Bronchial epithelial cell (primary cell): ENCODE measurements around the gene CLK4. TPM values are rescaled to one million over a fixed set of nuclear protein-coding genes. Genes with fewer than 3 reads are reported as not detected.

ENCODE experiments used
- DNase-seq: peaks from one replicate; pipeline ENCODE4 v3.0.0-alpha.2; 2010; ENCODE audit warnings: low read depth
- FAIRE-seq: peaks from 2 replicates; lab custom pipeline; 2011; peaks lifted over from hg19 to GRCh38; lab: Jason Lieb, UNC
- H3K27me3 ChIP-seq: 2 replicates; pipeline ENCODE4 v1.5.1; 2011; ENCODE audit warnings: low read length; ENCODE audit not compliant: control insufficient read depth, insufficient read depth
- H3K36me3 ChIP-seq: 2 replicates; pipeline ENCODE4 v1.5.1; 2011; ENCODE audit warnings: low read length; ENCODE audit not compliant: control insufficient read depth, insufficient read depth
- H3K4me3 ChIP-seq: 2 replicates; pipeline ENCODE4 v1.5.1; 2011; ENCODE audit warnings: mild to moderate bottlenecking, low read depth, low read length, control low read depth
- CTCF ChIP-seq: IDR thresholded peaks from 2 replicates; pipeline ENCODE4 v1.5.1; 2011; ENCODE audit warnings: mild to moderate bottlenecking, moderate library complexity, low read length, control low read depth, inconsistent platforms; ENCODE audit not compliant: insufficient read depth, severe bottlenecking
- total RNA-seq: library from RNA; depleted of rRNA; stranded (reverse); fragments of >200 nt; gene quantifications from 2 replicates; pipeline ENCODE4 v1.2.1, GENCODE V29; 2014

Gene CLK4
- total RNA-seq, 1 donor from 2014 or later, result 17.4 TPM

- DNase-seq, result no peak
- H3K36me3 ChIP-seq, result peaks cover 12% of the 10 kb centered on the region
- no peak overlapping the region for H3K4me3 ChIP-seq
- TF ChIP-seq CTCF, result no peak
- H3K27me3 ChIP-seq, result no peaks in the 10 kb centered on the region
- no peak for FAIRE-seq
Observed at GRCh38 chr5:178605788-178606187, 21.1 kb downstream of the CLK4 start.

- H3K27me3 ChIP-seq, result no peaks in the 10 kb centered on the region
- H3K4me3 ChIP-seq, result no peak overlapping the region
- no peak for FAIRE-seq
- H3K36me3 ChIP-seq, result peaks cover 8% of the 10 kb centered on the region
- no peak for DNase-seq
- TF ChIP-seq CTCF, result no peak
Observed at GRCh38 chr5:178602752-178603151, 24.1 kb downstream of the CLK4 start.

GRCh38 chr5:178595750-178596149 lies 31.1 kb downstream of the CLK4 start:
- TF ChIP-seq CTCF, result no peak

GRCh38 chr5:178595150-178595549 lies 31.7 kb downstream of the CLK4 start:
- Histone ChIP-seq H3K4me3 (no peak overlapping the region), H3K36me3 (no peaks in the 10 kb centered on the region), H3K27me3 (no peaks in the 10 kb centered on the region)
- FAIRE-seq (no peak), DNase-seq (no peak)
- TF ChIP-seq CTCF, result no peak

More at GRCh38 chr5:178595750-178596149, 31.1 kb downstream of the CLK4 start:
- Histone ChIP-seq H3K4me3 (no peak overlapping the region), H3K36me3 (no peaks in the 10 kb centered on the region), H3K27me3 (no peaks in the 10 kb centered on the region)
- FAIRE-seq, result no peak
- DNase-seq, result no peak

- Histone ChIP-seq H3K4me3 (peak overlapping the region; percentile 39), H3K36me3 (no peaks in the 10 kb centered on the region), H3K27me3 (peaks cover 3% of the 10 kb centered on the region)
- DNase-seq (peak; percentile 91), FAIRE-seq (peak; percentile 84)
- TF ChIP-seq CTCF, result no peak
Observed at GRCh38 chr5:178590924-178591423, 35.9 kb downstream of the CLK4 start.
